Adrenal gland (tissue), 5 donors: ENCODE data around the gene ERGIC3.
A peak's percentile ranks its signal among the peaks of the same experiment; 100 is the strongest.

Source experiments
- POLR2A ChIP-seq, 2 donors: fragments of 450-650 bp; IDR thresholded peaks; one replicate each; pipeline ENCODE4 v1.6.1; 2017; ENCODE audit warnings: antibody characterized with exemption in 2 of 2, mild to moderate bottlenecking in 2 of 2, moderate library complexity in 1 of 2
- TF ChIP-seq, protein P1 (sequence below), 6 experiments: fragments of 450-650 bp in 4 of 6; fragments of 200-600 bp in 2 of 6; sonication (generic) in 1 of 6; IDR thresholded peaks; 1 replicate in 5 of 6; 2 replicates in 1 of 6; pipeline versions ENCODE4 v1.5.1 to v1.8.0; 2016 to 2021; ENCODE audit warnings: antibody characterized with exemption in 6 of 6, mild to moderate bottlenecking in 2 of 6, moderate library complexity in 1 of 6
- donor health status: DM: no; HTN: no; CAD: no.

DNA sequence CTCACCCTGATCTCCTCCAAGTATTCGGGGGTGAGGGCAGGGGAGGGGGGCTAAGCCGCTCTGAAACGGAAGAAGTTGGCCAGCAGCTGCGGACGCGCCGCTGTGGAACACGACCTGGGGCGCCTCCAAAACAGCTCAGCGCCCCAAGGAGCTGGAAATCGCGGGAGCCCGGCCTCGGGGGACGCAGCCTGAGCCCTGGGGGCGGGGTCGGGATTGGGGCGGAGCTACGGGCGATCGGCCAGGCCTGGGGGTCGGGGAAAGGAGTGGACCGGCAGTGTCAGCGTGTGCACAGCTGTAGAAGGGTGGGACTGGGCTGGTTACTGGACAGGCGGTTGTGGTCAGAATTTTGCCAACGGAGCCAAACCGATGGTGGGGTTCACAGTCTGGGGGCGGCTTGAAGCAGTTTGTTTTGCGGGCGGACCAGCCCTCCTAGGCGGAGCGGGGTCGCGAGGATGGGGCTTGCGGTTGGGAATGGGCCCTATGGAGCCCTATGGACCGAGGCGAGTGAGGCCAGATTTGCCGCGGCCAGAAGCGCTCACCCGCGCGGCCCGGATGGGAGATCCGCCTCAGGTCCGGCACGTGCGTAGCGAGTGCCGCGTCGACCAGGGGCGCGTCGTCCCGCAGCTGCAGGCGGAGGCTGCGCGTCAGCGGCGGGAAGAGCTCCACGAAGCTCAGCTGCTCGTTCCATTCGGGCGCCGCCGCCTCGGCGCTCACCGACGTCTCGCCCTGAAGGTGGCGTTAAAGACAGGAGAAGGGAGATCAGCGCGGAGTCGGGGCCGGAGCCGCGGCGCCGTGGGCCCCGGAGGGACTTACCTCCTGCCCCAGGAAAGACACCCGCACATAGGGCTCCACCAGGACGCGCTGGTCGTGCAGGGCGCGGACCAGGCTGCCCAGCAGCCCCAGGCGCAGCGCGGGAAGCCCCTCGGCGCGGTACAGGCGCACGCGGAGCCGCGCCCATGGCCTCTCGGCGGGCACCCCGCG lies 59.4 kb downstream of the ERGIC3 start:
- TF ChIP-seq POLR2A (IDR thresholded peaks at IDR 0.05), result peak in 1 of 2 donors; percentile 41
- TF ChIP-seq, protein P1, sequence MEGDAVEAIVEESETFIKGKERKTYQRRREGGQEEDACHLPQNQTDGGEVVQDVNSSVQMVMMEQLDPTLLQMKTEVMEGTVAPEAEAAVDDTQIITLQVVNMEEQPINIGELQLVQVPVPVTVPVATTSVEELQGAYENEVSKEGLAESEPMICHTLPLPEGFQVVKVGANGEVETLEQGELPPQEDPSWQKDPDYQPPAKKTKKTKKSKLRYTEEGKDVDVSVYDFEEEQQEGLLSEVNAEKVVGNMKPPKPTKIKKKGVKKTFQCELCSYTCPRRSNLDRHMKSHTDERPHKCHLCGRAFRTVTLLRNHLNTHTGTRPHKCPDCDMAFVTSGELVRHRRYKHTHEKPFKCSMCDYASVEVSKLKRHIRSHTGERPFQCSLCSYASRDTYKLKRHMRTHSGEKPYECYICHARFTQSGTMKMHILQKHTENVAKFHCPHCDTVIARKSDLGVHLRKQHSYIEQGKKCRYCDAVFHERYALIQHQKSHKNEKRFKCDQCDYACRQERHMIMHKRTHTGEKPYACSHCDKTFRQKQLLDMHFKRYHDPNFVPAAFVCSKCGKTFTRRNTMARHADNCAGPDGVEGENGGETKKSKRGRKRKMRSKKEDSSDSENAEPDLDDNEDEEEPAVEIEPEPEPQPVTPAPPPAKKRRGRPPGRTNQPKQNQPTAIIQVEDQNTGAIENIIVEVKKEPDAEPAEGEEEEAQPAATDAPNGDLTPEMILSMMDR (IDR thresholded peaks at IDR 0.05), result peak; percentile 18 to 48 (median 26)
